DND-41 (cell line): ENCODE measurements around the gene NLRP7.

Experiments used
- ATAC-seq: fragments of 200-7000 bp; cut with Tn5 transposase; 3 replicates; pipeline ENCODE4 v1.9.1; 2021; ENCODE audit warnings: low read depth; ENCODE audit not compliant: insufficient read depth
- DNase-seq: peaks from one replicate; pipeline ENCODE4 v3.0.0-alpha.2; 2020
- H2AFZ ChIP-seq: 2 replicates; pipeline ENCODE4 v1.6.0; 2012; ENCODE audit warnings: low read depth, low read length
- H3K27ac ChIP-seq: 2 replicates; pipeline ENCODE4 v1.5.1; 2012; ENCODE audit warnings: low read length, inconsistent platforms
- H3K27me3 ChIP-seq: fragments of 200-600 bp; sonication (generic); 2 replicates; pipeline ENCODE4 v1.6.0; 2012; ENCODE audit warnings: low read length, mild to moderate bottlenecking, inconsistent platforms; ENCODE audit not compliant: insufficient read depth, poor library complexity
- H3K36me3 ChIP-seq: 2 replicates; pipeline ENCODE4 v1.5.1; 2012; ENCODE audit warnings: low read length, inconsistent platforms; ENCODE audit not compliant: insufficient read depth
- H3K4me1 ChIP-seq: 2 replicates; pipeline ENCODE4 v1.5.1; 2012; ENCODE audit warnings: mild to moderate bottlenecking, low read length; ENCODE audit not compliant: insufficient read depth
- H3K4me2 ChIP-seq: 2 replicates; pipeline ENCODE4 v1.6.0; 2012; ENCODE audit warnings: mild to moderate bottlenecking, moderate library complexity, low read length, inconsistent platforms; ENCODE audit not compliant: insufficient read depth
- H3K4me3 ChIP-seq, 2 experiments: fragments of 200-600 bp in 1 of 2; shearing (Covaris generic) in 1 of 2; 2 replicates each; pipeline ENCODE4 v1.5.1; 2012 to 2016; ENCODE audit warnings: inconsistent platforms in 2 of 2, low read length in 2 of 2, mild to moderate bottlenecking in 2 of 2, low read depth in 1 of 2, moderate library complexity in 1 of 2
- H3K79me2 ChIP-seq: 2 replicates; pipeline ENCODE4 v1.6.0; 2012; ENCODE audit warnings: low read length, inconsistent platforms; ENCODE audit not compliant: insufficient read depth
- H3K9ac ChIP-seq: 2 replicates; pipeline ENCODE4 v1.6.0; 2012; ENCODE audit warnings: low read depth, mild to moderate bottlenecking, inconsistent platforms, low read length, moderate library complexity
- H3K9me3 ChIP-seq: 2 replicates; pipeline ENCODE4 v1.5.1; 2012; ENCODE audit warnings: low read length, moderate library complexity, mild to moderate bottlenecking, inconsistent platforms; ENCODE audit not compliant: insufficient read depth, severe bottlenecking
- H4K20me1 ChIP-seq: 2 replicates; pipeline ENCODE4 v1.6.0; 2012; ENCODE audit warnings: low read length; ENCODE audit not compliant: insufficient read depth
- EZH2 ChIP-seq: IDR thresholded peaks from 3 replicates; pipeline ENCODE4 v1.6.1; 2012; ENCODE audit warnings: borderline replicate concordance, low read depth, mild to moderate bottlenecking, moderate library complexity, low read length, inconsistent platforms; ENCODE audit not compliant: severe bottlenecking
- TF ChIP-seq, protein P1 (sequence below): IDR thresholded peaks from 2 replicates; pipeline ENCODE4 v1.5.1; 2012; ENCODE audit warnings: borderline replicate concordance, low read length, moderate library complexity, mild to moderate bottlenecking; ENCODE audit not compliant: poor library complexity, severe bottlenecking; ENCODE audit errors: extremely low read depth

The NLRP7 gene

DNA sequence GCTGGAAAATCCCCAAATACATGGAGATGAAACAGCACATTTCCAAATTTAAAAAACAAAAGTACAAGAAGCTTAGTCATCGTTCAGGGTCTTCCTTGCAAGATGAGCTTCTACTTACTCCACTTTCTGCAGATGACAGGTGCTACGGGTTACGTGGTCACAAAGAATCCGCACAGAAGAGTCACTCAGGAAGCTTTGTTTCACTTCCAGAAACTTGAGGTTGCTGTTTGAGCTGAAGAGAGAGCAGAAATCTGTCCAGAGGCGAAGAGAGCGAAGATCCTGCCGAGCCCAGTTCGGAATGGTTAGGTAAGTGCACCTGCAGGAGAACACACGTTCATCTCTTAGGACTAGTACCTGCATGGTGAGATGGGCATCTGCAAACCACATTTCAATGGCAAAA lies 9.4 kb downstream of the NLRP7 start:
- no peak overlapping the region for H2AFZ ChIP-seq
- H3K9ac ChIP-seq: no peak overlapping the region
- H3K27me3 ChIP-seq: no peaks in the 10 kb centered on the region
- no peaks in the 10 kb centered on the region for H3K79me2 ChIP-seq
- no peak for ATAC-seq
- no peak for DNase-seq
- H3K4me2 ChIP-seq: no peak overlapping the region
- no peaks in the 10 kb centered on the region for H3K36me3 ChIP-seq
- no peaks in the 10 kb centered on the region for H3K4me1 ChIP-seq
- no peak overlapping the region for H3K27ac ChIP-seq
- no peaks in the 10 kb centered on the region for H3K9me3 ChIP-seq
- H4K20me1 ChIP-seq: no peaks in the 10 kb centered on the region; the same call in 1 of the 2 replicates
- TF ChIP-seq EZH2: no peak
- TF ChIP-seq, protein P1, sequence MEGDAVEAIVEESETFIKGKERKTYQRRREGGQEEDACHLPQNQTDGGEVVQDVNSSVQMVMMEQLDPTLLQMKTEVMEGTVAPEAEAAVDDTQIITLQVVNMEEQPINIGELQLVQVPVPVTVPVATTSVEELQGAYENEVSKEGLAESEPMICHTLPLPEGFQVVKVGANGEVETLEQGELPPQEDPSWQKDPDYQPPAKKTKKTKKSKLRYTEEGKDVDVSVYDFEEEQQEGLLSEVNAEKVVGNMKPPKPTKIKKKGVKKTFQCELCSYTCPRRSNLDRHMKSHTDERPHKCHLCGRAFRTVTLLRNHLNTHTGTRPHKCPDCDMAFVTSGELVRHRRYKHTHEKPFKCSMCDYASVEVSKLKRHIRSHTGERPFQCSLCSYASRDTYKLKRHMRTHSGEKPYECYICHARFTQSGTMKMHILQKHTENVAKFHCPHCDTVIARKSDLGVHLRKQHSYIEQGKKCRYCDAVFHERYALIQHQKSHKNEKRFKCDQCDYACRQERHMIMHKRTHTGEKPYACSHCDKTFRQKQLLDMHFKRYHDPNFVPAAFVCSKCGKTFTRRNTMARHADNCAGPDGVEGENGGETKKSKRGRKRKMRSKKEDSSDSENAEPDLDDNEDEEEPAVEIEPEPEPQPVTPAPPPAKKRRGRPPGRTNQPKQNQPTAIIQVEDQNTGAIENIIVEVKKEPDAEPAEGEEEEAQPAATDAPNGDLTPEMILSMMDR: no peak
- no peak overlapping the region for H3K4me3 ChIP-seq

DNA sequence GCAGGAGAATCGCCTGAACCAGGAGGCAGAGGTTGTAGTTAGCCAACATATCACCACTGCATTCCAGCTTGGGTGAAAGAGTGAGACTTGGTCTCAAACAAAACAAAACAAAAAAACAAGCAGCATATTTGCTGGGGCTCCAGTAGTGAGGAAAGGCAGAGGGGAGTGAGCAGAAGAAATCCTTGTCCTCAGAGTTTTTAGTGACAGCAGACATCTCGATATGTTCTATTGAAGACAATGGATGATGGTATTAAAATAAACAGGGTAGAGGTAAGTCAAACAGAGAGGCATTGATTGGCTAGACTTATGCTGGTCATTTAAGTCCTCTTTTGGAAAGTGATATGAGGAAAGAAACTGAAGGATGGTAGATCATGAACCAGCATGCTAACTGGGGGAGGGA lies 19.0 kb downstream of the NLRP7 start:
- no peaks in the 10 kb centered on the region for H3K36me3 ChIP-seq
- no peaks in the 10 kb centered on the region for H3K27me3 ChIP-seq
- H3K4me2 ChIP-seq: no peak overlapping the region
- no peak overlapping the region for H3K27ac ChIP-seq
- DNase-seq: no peak
- H3K9me3 ChIP-seq: peaks cover 15% of the 10 kb centered on the region
- no peak for ATAC-seq
- H2AFZ ChIP-seq: no peak overlapping the region
- H4K20me1 ChIP-seq: no peaks in the 10 kb centered on the region
- H3K79me2 ChIP-seq: no peaks in the 10 kb centered on the region
- no peaks in the 10 kb centered on the region for H3K4me1 ChIP-seq
- H3K9ac ChIP-seq: no peak overlapping the region
- no peak overlapping the region for H3K4me3 ChIP-seq
- TF ChIP-seq, protein P1: no peak
- TF ChIP-seq EZH2: no peak

DNA sequence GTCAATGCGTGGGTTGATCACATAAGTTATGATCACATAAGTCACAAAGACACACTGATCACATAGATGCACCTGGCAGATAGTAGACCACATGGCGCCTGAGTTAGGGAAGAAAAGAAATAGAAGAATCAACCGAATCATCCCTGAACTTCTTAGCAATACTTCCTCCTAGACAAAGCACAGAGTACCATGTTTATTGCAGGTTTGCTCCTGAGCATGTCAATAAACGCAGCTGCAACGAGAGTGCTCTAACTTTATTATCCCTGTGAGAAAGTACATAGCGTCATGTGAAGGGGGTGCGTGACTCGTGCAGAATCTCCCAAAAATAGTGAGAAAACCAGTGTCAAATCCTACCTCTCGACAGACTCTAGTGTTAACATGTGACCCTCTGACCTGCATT lies 24.1 kb downstream of the NLRP7 start:
- Histone ChIP-seq H3K4me3 (no peak overlapping the region), H2AFZ (no peak overlapping the region), H3K9ac (no peak overlapping the region), H3K9me3 (peaks cover 9% of the 10 kb centered on the region), H3K27me3 (no peaks in the 10 kb centered on the region), H4K20me1 (no peaks in the 10 kb centered on the region), H3K4me2 (no peak overlapping the region), H3K4me1 (no peaks in the 10 kb centered on the region), H3K27ac (no peak overlapping the region), H3K79me2 (no peaks in the 10 kb centered on the region), H3K36me3 (no peaks in the 10 kb centered on the region)
- DNase-seq (no peak), ATAC-seq (no peak)
- TF ChIP-seq, protein P1: no peak
- TF ChIP-seq EZH2: no peak

DNA sequence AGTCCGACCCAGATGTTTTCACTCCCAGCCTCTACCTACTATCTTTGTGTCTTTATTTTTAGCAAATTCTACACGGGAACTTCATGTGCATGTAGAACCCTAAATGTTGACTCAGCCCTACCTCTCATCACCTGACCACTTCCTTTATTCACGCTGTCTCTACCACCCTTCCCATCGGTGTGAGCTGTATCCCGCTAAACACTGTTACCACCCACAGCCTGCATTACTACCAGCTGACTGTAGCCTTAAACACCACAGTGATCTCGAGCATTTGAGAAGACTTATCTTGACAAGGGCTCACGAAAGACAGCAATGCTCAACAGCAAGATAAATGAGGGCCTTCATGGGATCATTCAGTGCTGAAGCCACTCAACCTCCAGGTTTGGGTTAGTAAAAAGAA lies 26.2 kb downstream of the NLRP7 start:
- no peaks in the 10 kb centered on the region for H3K4me1 ChIP-seq

More for the DNA sequence above, 26.2 kb downstream of the NLRP7 start:
- Histone ChIP-seq H3K27me3 (no peaks in the 10 kb centered on the region), H3K4me3 (no peak overlapping the region), H3K79me2 (no peaks in the 10 kb centered on the region), H4K20me1 (no peaks in the 10 kb centered on the region), H3K9ac (no peak overlapping the region), H2AFZ (no peak overlapping the region), H3K27ac (no peak overlapping the region), H3K9me3 (no peaks in the 10 kb centered on the region), H3K36me3 (no peaks in the 10 kb centered on the region), H3K4me2 (no peak overlapping the region)
- DNase-seq (no peak), ATAC-seq (no peak)
- TF ChIP-seq, protein P1: no peak
- no peak for TF ChIP-seq EZH2
